HEK293T (cell line): ENCODE data around the gene PAFAH1B1.

Experiments used
- BHLHE40 ChIP-seq: fragments of 450-650 bp; IDR thresholded peaks from 2 replicates; pipeline ENCODE4 v1.6.1; 2016; ENCODE audit warnings: mild to moderate bottlenecking, moderate library complexity, borderline replicate concordance
- ELF4 ChIP-seq: fragments of 450-650 bp; IDR thresholded peaks from 2 replicates; pipeline ENCODE4 v1.6.1; 2017; ENCODE audit warnings: antibody characterized with exemption
- FOXA1 ChIP-seq: fragments of 450-650 bp; IDR thresholded peaks from 2 replicates; pipeline ENCODE4 v1.6.1; 2016; ENCODE audit warnings: mild to moderate bottlenecking
- HDGF ChIP-seq: fragments of 450-650 bp; IDR thresholded peaks from 2 replicates; pipeline ENCODE4 v1.6.1; 2017; ENCODE audit warnings: antibody characterized with exemption, borderline replicate concordance
- LEF1 ChIP-seq: fragments of 450-650 bp; IDR thresholded peaks from 2 replicates; pipeline ENCODE4 v1.6.1; 2017; ENCODE audit warnings: mild to moderate bottlenecking, borderline replicate concordance
- SP1 ChIP-seq: fragments of 450-650 bp; IDR thresholded peaks from 2 replicates; pipeline ENCODE4 v1.6.1; 2017
- ZNF384 ChIP-seq: fragments of 450-650 bp; IDR thresholded peaks from 2 replicates; pipeline ENCODE4 v1.6.1; 2016

DNA sequence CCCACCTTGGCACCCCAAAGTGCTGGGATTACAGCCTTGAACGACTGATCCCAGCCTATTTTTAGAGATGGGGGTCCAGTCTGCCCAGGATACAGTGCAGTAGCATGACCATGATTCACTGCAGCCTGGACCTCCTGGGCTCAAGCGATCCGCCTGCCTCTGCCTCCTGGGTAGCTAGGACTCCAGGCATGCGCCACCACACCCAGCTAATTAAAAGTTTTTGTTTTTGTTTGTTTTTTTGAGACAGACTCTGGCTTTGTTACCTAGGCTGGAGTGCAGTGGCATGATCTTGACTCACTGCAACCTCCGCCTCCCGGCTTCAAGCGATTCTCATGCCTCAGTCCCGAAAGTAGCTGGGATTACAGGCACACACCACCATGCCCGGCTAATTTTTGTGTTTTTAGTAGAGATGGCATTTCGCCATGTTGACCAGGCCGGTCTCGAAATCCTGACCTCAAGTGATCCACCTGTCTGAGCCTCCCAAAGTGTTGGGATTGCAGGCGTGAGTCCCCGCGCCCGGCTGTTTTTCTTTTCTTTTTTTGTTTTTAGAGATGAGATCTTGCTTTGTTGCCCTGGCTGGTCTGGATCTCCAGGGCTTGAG lies 2.3 kb upstream of the PAFAH1B1 start:
- TF ChIP-seq ELF4 (no peak), FOXA1 (no peak), BHLHE40 (no peak), ZNF384 (no peak), LEF1 (no peak), HDGF (no peak), SP1 (no peak)
